NCI-H748 (cell line): ENCODE measurements around the gene ATF6.
"Not testable (repeated sequence)": the region's sequence is repeated elsewhere in the genome, so short reads cannot be mapped to it uniquely, and the experiment has no call there.

ENCODE experiments used
- DNase-seq: peaks from one replicate; lab custom pipeline; 2025; ENCODE audit not compliant: unreplicated experiment; lab: John Stamatoyannopoulos, UW

ATF6 gene

DNA sequence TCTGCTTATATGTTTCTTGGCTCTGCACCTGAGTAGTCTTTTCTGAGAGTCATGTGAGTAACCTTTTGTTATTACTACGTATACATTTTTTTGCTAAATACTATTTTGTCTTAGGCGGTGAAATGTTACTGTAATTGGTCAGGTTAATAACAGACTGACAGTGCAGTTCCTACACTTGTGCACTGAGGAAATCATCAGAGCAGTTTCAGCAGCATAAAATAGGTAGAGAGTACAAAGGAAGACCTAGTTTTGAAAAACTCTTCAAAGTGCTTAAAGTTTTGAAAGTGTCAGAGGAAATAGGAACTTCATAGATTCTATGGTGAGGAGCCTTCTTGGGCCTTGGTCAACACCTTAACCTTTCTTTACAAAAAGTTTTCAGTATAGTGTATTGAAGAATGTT lies 11.1 kb downstream of the ATF6 start:
- DNase-seq: no peak

DNA sequence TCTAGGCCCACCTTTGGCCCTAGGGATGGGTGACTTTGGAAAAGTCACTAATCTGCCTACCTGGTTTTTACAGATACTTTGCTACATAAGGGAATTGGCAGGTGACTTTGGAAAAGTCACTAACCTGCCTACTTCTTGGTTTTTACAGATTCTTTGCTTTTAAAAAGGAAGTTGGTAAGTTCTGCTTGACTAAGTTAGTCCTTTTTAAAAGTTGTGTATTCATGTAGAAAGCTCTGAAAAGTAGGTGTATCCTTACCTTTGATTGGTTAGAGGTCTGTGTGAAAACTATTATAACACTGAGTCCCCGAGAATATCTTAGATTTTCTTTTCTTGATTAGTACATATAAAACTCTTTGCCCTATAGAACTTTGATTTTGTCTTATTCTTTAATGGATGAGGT lies 12.4 kb downstream of the ATF6 start:
- no peak for DNase-seq

DNA sequence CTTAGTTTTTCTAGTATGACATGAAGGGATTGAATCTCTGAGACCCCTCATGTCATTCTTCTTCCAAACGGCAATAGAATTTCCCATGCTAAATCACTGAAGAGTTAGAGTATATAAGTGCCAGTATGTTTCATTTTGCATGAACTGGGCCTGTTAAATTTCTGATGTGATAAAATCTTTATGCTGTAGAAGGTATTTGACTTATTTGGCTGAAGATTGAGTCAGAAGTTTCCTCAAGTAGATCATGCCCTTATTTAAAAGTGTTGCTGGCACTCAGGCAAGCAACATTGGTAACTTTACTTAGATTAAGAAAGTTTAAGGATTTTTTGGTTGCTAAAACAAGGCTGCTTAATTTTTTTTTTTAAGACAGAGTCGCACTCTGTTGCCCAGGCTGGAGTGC lies 13.3 kb downstream of the ATF6 start:
- DNase-seq: no peak

DNA sequence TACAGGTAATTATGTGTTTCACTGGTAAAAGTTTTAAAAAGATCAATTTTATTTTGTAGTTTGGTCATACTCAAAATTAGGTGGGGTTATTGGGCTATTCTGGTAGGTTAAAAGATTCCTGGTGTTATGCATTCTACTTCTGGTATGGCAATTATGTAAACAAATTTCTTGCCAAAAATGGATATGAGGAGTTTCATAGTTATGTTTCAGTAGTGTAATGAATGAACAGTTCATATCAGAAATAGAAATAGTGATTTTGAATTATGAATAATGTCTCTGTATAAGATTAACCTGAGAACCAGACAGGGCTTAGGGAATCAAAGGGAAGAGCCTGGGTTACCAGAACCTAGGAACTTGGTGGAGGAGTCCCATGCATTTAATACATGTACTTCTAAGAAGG lies 15.9 kb downstream of the ATF6 start:
- no peak for DNase-seq

DNA sequence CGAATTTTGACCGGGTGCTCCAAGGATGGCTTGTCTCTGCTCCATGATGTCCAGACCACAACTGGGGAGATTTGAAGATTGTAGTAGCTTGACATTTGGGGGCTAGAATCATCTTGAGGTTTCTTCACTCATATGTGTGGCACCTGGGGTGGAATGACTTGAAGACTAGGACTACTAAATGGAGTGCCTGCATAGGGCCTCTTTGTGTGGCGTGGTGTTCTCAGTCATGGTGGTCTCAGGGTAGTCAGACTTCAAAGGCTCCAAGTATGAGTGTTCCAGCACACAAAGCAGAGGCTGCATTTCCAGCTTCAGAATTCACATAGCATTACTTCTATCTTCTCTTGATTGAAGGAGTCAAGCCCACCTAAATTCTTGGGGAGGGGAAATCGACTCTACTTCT lies 16.8 kb downstream of the ATF6 start:
- DNase-seq: no peak

DNA sequence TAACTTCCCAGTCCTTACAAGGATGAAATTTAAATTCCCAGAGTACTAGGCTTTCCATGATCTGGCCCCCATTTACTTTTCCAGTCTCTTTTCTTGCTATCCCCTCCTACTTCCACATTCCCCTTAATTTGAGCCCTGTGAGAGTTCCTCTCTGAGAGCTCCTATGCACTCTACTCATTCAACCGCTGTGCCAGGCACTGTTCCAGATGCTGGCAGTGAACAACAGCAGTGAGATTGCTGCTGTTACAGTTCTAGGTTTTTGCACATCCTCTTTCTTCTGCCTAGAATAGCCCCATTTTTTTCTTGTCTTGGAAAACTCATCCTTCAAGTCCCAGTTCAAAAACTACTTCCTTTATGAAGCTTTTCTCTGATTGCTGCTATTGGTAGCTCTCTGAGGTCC lies 18.8 kb downstream of the ATF6 start:
- DNase-seq: no peak

DNA sequence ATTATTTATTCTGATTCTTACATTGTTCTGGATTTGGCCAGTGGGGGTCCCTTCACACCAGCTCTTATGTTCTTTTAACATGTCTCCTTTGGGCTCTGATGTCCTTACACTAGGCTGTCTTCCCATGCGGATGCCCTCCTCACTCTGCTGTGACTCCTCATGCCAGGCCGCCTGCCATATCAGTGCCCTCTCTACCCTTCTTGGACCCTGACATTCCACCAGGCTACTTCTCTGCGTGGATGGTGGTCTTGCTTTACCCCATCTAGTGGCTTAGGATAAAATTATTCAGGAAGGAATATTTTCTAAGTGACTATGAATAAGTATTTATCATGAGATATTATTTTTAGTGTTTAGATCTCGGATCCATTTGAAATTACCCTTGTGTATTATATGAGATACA lies 21.2 kb downstream of the ATF6 start:
- no peak for DNase-seq

DNA sequence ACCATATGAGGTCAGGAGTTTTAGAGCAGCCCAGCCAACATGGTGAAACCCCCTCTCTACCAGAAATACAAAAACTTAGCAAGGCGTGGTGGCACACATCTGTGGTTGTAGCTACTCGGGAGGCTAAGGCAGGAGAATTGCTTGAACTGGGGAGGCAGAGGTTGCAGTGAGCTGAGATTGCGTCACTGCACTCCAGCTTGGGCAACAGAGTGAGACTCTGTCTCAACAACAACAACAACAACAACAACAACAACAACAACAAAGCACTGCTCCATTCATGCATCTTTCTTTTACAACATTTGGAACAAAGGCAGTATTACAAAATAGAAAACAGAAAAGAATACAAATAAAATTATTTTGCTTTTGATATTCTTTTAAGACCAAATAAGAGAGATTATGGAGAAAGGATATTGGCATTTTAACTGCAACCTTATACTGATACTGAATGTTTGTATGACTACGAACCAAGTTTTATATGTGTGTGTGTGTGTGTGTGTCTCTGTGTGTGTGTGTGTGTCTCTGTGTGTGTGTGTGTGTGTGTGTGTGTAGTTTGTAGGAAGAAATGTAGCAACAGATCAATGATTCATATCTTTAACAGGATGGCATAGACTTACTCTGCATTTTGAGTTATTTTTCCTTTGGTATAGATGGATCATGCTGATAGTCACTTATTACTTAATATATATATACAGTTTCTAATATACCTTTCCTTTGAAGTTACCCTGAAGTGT lies 24.6 kb downstream of the ATF6 start:
- DNase-seq: no peak

DNA sequence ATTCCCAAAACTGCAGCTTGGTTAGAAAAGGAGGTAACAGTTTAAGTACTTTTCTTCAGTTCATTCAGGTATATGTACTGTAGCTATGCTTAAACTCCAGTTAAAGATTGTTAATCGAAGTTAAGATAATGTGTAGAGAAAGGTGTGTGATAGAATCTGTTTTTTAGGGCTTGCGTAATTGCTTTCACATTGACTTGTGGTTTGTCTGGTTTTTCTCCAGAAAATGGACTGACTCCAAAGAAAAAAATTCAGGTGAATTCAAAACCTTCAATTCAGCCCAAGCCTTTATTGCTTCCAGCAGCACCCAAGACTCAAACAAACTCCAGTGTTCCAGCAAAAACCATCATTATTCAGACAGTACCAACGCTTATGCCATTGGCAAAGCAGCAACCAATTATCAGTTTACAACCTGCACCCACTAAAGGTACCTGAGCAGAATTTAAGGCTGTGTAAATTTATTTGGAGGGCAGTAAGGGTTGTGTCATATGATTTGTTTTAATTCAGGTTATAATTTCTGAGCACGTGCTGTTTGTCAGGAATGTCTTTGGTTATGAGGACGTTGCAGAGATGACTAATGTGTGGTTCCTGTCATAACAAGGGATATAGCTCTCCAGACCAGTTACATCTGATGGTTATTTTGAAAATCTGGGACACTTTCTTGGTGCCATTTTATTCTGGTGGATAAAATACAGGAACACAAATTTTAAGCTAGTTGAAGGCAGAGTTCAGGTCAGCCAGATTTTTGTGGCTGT lies 26.0 kb downstream of the ATF6 start:
- no peak for DNase-seq

DNA sequence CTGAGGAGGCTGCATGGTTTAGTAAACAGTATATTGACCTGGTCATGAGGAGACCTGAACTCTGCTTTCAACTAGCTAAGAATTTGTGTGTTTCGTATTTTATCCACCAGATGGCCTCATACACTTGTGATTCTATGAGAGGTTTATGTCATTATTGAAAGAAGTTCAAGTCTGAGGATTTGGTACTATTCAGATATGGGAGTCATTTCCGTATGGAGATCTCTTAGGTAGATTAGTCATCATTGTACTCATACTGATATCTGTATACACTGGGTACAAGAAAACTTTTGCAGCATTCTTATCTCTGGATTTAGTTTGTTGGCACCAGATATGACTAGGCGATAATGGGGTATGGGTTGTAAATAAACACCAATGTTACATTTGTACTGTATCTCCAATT lies 26.6 kb downstream of the ATF6 start:
- peak; percentile 58 for DNase-seq

DNA sequence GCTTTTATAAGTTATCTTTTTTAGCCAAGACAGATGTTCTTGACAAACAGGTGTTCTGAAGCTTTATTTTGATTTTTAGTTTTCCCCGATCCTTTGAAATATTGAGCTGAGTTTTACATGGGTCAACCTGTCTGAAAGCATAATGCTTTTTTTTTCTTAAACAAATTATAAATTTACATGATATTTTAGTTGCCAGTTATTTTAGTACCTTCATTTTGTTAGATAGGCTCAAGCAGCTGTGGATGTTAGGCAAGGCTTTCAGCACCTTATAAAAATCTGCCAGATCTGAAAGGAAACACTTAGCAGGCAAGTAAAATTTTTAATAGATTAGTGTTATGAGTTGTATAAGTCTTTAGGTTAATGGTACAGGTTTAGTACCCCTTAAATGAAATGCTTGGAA lies 33.7 kb downstream of the ATF6 start:
- no peak for DNase-seq

DNA sequence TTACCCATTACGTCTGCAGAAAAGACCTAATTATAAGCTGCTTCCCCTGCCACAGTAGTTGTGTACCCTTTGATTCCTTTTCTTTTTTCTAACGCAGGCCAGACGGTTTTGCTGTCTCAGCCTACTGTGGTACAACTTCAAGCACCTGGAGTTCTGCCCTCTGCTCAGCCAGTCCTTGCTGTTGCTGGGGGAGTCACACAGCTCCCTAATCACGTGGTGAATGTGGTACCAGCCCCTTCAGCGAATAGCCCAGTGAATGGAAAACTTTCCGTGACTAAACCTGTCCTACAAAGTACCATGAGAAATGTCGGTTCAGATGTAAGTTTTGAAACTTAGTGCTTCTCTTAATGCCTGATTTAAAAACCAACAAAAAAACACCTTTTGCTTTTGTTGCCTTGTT lies 35.8 kb downstream of the ATF6 start:
- no peak for DNase-seq

DNA sequence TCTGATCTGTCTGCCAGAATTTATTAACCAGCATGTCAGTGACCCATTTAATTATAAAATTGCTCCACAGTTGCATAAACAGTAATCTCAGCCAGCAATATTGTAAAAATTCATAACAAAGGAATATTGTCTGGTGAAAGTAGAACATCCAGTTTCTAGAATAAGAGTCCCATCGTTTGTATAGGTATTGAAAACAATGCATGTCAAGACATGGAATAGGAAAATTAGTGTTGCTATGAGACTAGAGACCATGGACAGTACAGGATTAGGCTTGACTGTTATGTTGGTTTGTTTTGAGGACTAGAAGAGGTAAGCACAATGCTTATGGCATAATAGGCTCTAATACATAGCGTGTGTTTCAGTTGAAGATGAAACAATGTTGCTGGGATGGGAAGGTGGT lies 37.1 kb downstream of the ATF6 start:
- no peak for DNase-seq

DNA sequence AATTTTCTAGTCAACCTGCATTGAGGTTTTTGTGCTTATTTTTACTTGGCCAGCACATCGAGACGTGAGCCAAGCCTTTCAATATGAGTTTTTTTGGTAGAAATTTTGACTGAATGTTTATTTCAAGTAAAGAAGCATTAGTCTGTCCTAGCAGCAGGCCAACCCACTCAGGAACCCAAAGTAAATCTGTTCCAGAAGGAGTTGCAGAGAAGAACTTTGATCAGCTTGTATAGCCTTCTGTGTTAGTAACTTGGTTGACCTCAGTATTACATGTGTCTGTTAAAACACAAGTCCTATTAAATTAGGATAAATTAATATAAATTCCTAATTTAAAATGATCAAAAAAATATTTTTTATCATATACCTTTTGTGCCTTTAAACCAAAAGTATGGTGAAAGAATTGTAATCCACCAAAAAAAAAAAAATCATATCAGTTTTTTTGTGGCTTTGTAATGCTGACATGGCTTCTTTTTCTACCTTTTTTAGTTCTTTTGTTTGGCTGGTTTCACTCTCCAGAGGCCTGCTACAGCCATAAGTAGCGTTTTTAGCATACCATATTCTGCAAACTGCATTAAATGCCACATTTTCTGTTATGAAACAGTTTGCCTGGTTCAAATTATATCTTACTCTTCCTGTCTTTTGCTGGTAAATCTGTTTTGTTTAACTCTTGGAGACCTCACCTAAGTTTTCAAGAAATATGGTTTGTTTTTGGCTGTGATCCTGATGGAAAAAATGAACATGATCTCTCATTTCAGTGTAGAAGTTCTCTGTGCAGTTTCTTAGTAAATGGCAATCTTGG lies 39.5 kb downstream of the ATF6 start:
- no peak for DNase-seq

DNA sequence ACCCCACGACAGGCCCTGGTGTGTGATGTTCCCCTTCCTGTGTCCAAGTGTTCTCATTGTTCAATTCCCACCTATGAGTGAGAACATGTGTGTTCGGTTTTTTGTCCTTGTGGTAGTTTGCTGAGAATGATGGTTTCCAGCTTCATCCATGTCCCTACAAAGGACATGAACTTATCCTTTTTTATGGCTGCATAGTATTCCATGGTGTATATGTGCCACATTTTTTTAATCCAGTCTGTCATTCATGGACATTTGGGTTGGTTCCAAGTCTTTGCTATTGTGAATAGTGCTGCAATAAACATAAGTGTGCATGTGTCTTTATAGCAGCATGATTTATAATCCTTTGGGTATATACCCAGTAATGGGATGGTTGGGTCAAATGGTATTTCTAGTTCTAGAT lies 43.1 kb downstream of the ATF6 start:
- DNase-seq: not testable (repeated sequence)

DNA sequence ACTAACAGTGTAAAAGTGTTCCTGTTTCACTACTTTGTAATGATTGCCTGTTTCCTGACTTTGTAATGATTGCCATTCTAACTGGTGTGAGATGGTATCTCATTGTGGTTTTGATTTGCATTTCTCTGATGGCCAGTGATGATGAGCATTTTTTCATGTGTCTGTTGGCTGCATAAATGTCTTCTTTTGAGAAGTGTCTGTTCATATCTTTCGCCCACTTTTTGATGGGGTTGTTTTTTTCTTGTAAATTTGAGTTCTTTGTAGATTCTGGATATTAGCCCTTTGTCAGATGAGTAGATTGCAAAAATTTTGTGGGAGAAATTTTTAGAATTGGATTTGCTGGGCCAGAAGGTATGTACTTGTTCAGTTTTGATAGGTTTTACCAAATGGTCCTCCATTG lies 43.5 kb downstream of the ATF6 start:
- not testable (repeated sequence) for DNase-seq

DNA sequence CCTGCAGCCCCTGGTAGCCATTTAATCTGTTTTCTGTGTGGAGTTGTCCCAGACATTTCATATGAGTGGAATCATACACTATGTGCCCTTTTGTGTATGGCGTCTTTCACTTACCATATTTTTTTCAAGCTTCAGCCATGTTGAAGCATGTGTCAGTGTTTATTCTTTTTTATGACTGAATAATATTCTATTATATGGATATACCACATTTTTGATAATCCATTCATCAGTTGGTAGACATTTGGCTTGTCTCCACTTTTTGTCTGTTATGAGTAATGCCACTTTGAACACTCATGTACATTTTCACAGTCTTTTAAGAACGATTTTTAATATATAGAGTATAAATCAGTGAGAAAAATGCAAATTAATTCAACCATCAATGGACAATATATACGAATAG lies 44.7 kb downstream of the ATF6 start:
- DNase-seq: no peak

DNA sequence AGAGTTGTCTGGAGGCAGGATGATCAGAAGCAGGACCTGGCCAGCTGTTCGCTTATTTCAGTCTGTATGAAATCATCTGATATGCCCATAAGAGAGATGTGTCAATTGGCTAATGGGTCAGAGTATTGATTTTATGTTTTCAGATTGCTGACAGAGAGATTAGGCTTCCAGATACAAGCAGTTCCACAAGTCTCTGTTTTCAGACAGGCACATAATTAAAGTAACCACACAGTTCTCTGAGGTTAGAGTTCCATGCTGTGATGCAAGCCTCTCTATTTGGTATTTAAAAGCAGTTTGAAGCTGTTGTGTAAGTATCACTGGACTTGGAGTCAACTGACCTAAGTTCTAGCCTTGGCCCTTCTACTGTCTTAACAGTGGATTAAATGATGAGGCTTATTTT lies 50.1 kb downstream of the ATF6 start:
- DNase-seq: no peak

DNA sequence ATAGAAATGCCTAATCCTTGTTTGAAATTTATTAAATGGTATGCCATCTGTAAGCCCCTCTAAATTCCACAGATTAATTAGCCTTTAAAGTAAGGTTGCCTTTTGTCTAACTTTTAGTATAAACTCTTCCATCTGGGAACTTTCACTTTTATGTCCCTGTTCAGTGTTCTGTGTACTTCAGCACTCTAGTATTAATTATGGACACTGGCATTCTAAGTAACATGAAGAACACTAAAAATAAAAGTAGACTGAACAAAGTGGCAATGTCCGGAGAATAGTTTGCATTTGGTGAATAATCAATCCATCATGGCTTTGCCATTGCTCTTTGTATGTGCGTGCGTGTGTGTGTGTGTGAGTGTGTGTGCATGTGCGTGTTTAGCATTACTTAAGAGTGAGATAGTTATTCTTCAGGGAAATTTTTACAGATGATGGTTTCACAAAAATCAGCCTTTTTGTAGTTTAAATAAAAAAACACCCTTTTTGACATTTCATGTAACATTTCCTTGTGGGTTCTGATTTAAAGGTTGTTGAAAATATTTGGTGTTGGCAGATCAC lies 51.1 kb downstream of the ATF6 start:
- DNase-seq: no peak

DNA sequence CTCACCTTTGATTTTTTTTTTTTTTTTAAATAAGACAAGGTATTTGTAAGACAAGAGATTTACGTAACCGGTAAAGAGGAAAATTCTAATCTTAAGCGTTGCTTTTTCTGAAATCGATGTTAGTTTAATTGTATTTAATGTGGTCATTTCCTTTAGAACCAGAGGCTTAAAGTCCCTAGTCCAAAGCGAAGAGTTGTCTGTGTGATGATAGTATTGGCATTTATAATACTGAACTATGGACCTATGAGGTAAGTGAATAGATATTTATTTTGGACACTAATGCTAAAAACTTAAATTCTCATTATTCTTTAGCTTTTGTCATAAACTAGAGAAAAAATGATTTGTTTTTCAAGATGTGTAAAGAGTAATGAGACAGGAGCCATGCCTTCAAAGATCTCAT lies 54.8 kb downstream of the ATF6 start:
- no peak for DNase-seq

DNA sequence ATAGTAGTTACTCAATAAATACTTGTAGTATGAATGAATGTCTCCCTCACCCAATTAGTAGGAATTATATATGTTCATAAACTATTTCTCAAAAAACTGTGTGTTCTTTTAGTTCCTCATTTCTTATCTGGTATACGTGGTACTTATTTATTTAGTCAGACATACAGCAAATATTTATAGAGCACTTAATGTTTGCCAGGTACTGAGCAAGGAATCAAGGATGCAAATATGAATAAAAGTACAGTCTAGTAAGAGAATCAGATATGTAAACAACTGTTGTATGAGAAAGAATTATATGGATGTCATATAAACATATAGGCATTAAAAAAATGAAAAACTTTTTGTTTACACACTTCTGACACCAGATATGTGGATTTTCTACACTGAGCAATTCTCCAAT lies 58.5 kb downstream of the ATF6 start:
- DNase-seq: no peak

DNA sequence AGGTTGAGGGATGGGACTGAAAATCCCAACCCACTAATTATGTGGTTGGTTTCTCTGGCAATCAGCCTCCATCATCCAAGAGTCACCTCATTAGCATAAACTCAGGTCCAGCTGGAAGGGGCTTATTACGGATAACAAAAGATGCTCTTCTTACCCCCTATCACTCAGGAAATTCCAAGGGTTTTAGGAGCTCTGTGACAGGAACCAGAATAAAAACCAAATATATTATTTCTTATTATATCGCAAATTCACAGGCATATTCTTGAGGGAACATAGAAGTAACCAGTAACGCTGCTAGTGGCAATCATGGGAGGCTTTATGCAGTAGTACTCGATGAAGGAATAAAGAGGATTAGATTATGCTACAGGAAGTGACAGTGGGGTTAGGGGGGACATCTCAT lies 59.7 kb downstream of the ATF6 start:
- no peak for DNase-seq
